Sigmoid colon (tissue), 7 donors: ENCODE results near the gene HABP4. TPM values are rescaled to one million over a fixed set of nuclear protein-coding genes. Genes with fewer than 3 reads are reported as not detected.

Experiments used
- DNase-seq: peaks from one replicate; pipeline ENCODE4 v3.0.0-alpha.2; 2019
- H3K27ac ChIP-seq, 4 donors: fragments of 200-600 bp; sonication (generic); one replicate each; pipeline ENCODE4 v1.5.1; 2016 to 2019; ENCODE audit warnings: mild to moderate bottlenecking in 1 of 4
- H3K27me3 ChIP-seq, 3 donors: fragments of 200-600 bp; sonication (generic); one replicate each; pipeline ENCODE4 v1.5.1; 2019; ENCODE audit warnings: mild to moderate bottlenecking in 1 of 3
- H3K36me3 ChIP-seq, 4 donors: fragments of 200-600 bp; sonication (generic); one replicate each; pipeline ENCODE4 v1.5.1; 2016 to 2019
- H3K4me1 ChIP-seq, 4 donors: fragments of 200-600 bp; sonication (generic); one replicate each; pipeline ENCODE4 v1.5.1; 2017 to 2019
- H3K4me3 ChIP-seq, 4 donors: fragments of 200-600 bp; sonication (generic); one replicate each; pipeline ENCODE4 v1.5.1; 2017 to 2019; ENCODE audit warnings: mild to moderate bottlenecking in 2 of 4, moderate library complexity in 1 of 4
- H3K9me3 ChIP-seq, 4 donors: fragments of 200-600 bp in 3 of 4; sonication (generic) in 3 of 4; one replicate each; pipeline versions ENCODE4 v1.5.1 to v1.6.1; 2013 to 2019
- EP300 ChIP-seq, 4 donors: sonication (generic); formaldehyde crosslinking; IDR thresholded peaks; one replicate each; pipeline ENCODE4 v1.6.1; 2017; ENCODE audit warnings: antibody characterized with exemption in 4 of 4
- POLR2A ChIP-seq, 2 donors: fragments of 450-650 bp; IDR thresholded peaks; one replicate each; pipeline ENCODE4 v1.6.1; 2016; ENCODE audit warnings: antibody characterized with exemption in 2 of 2, mild to moderate bottlenecking in 2 of 2, moderate library complexity in 2 of 2
- POLR2AphosphoS5 ChIP-seq, 4 donors: sonication (generic); formaldehyde crosslinking; IDR thresholded peaks; one replicate each; pipeline ENCODE4 v1.6.1; 2017; ENCODE audit warnings: antibody characterized with exemption in 4 of 4
- WGBS, 2 donors: extraction: QIAGEN DNeasy Blood & Tissue Kit; methylation state at CpG; one replicate each; pipeline ENCODE4 v1.1.7; 2013; 5-methylcytosine and 5-hydroxymethylcytosine counted together
- intact Hi-C: fragments of 100-400 bp; cut with DNase I; formaldehyde crosslinking; loops from one replicate; pipeline ENCODE4 v1.15.1; 2023
- polyA plus RNA-seq, 3 donors: library from polyadenylated mRNA; stranded (reverse); fragments of 200-250 nt; gene quantifications; one replicate each; pipeline ENCODE4 v1.2.3, GENCODE V29; 2013
- total RNA-seq, 4 donors: library from RNA; depleted of rRNA; stranded (reverse); fragments of >200 nt; gene quantifications; one replicate each; pipeline ENCODE4 v1.1.0, GENCODE V29; 2016
- TF ChIP-seq, protein P1 (sequence below), 4 experiments: fragments of 450-650 bp in 3 of 4; fragments of 200-600 bp in 1 of 4; IDR thresholded peaks; one replicate each; pipeline ENCODE4 v1.5.1; 2016 to 2019; ENCODE audit warnings: antibody characterized with exemption in 4 of 4, mild to moderate bottlenecking in 3 of 4, moderate library complexity in 2 of 4
- donor health status: healthy with polysubstance abuse.
- donor health status: Bipolar disorder and iron deficiency.
- donor health status: healthy.

HABP4 gene
- total and polyA plus RNA-seq, 7 donors: 2.5 to 23.5 (median 12.5) TPM

DNA sequence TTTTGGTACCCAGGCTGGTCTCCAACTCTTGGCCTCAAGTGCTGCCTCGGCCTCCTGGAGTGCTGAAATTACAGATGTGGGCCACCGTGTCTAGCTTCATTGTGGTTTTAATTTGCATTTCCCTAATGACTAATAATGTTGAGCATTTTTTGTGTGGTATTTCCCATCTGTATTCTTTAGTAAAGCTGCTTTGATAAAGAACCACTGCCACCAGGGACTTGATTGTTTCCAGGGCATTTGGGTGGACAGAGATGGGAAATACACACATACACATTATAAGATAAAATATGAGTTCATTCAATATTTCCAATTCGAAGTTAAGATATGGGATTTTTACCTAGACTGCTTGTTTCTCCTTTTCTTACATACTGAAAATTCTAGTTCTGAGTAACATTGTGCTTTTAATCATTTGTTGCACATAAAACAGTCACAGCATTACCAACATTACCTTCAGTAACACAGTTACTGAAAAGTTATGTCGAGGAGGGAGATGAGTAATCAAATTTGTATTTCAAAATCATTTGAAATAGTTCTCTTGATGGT is 28.9 kb downstream of the HABP4 start:
- peaks cover 0 to 26% (median 2%) of the 10 kb centered on the region in 4 donors for H3K36me3 ChIP-seq
- H3K27ac ChIP-seq: no peak overlapping the region
- no peak for DNase-seq
- intact Hi-C loops: no loop called here
- H3K4me3 ChIP-seq: no peak overlapping the region
- WGBS, 2 donors: 74 to 83% methylated on average over 4 of the region's 4 CpGs
- no peak for TF ChIP-seq EP300 (IDR thresholded peaks at IDR 0.05)
- TF ChIP-seq, protein P1, sequence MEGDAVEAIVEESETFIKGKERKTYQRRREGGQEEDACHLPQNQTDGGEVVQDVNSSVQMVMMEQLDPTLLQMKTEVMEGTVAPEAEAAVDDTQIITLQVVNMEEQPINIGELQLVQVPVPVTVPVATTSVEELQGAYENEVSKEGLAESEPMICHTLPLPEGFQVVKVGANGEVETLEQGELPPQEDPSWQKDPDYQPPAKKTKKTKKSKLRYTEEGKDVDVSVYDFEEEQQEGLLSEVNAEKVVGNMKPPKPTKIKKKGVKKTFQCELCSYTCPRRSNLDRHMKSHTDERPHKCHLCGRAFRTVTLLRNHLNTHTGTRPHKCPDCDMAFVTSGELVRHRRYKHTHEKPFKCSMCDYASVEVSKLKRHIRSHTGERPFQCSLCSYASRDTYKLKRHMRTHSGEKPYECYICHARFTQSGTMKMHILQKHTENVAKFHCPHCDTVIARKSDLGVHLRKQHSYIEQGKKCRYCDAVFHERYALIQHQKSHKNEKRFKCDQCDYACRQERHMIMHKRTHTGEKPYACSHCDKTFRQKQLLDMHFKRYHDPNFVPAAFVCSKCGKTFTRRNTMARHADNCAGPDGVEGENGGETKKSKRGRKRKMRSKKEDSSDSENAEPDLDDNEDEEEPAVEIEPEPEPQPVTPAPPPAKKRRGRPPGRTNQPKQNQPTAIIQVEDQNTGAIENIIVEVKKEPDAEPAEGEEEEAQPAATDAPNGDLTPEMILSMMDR (IDR thresholded peaks at IDR 0.05): no peak
- no peak for TF ChIP-seq POLR2A (IDR thresholded peaks at IDR 0.05)
- no peak for TF ChIP-seq POLR2AphosphoS5 (IDR thresholded peaks at IDR 0.05)
- no peaks in the 10 kb centered on the region for H3K27me3 ChIP-seq
- no peaks in the 10 kb centered on the region for H3K9me3 ChIP-seq
- peaks cover 0 to 7% (median 3%) of the 10 kb centered on the region in 4 donors for H3K4me1 ChIP-seq

DNA sequence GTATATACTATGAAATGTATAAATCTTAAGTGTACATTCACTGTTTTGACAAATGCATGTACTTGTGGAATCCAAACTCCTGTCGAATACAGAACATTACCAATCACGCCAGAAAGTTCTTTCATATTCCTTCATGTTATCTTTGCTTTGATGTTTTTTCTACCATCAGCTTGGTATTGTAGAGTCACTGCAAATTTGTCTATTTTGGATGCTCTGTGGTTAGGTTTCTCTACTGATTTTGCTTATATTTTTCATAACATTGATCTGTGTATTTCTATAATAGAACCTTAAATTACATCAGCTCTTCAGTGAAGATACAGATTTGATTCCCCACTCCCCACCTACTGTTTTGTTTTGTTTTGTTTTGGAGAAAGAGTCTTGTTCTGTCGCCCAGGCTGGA is 30.8 kb downstream of the HABP4 start:
- H3K4me3 ChIP-seq: no peak overlapping the region
- DNase-seq: no peak
- no peaks in the 10 kb centered on the region for H3K27me3 ChIP-seq
- intact Hi-C loops: no loop called here
- peaks cover 0 to 12% (median 10%) of the 10 kb centered on the region in 4 donors for H3K4me1 ChIP-seq
- H3K27ac ChIP-seq: no peak overlapping the region
- no peaks in the 10 kb centered on the region for H3K9me3 ChIP-seq
- WGBS, 2 donors: 97 to 99% methylated on average over 3 of the region's 3 CpGs
- peaks cover 0 to 21% (median 0%) of the 10 kb centered on the region in 4 donors for H3K36me3 ChIP-seq
- TF ChIP-seq EP300 (IDR thresholded peaks at IDR 0.05) (no peak), POLR2A (IDR thresholded peaks at IDR 0.05) (no peak), POLR2AphosphoS5 (IDR thresholded peaks at IDR 0.05) (no peak)
- TF ChIP-seq, protein P1 (IDR thresholded peaks at IDR 0.05): no peak

DNA sequence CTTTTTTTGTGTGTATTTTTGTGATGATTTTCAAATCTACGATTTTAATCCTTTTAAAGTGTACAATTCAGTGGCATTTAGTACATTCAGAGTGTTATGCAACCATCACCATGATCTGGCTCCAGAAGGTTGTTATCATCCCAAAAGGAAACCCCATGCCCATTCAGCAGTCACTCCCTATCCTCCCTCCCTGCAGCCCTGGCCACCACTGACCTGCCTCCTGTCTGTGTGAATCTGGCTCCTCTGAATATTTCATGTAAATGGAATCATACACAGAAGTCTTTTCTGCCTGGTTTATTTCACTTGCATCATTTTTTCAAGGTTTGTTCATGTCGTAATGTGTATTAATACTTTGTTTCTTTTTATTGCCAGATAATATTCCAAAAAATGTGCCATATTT is 32.5 kb downstream of the HABP4 start:
- 94 to 96% methylated on average over 2 of the region's 2 CpGs for WGBS, 2 donors
- Histone ChIP-seq H3K4me1 (peaks cover 0 to 29% (median 26%) of the 10 kb centered on the region in 4 donors), H3K36me3 (peaks cover 0 to 13% (median 0%) of the 10 kb centered on the region in 4 donors), H3K9me3 (no peaks in the 10 kb centered on the region), H3K27ac (peak overlapping the region in 1 of 4 donors; percentile 82), H3K27me3 (no peaks in the 10 kb centered on the region), H3K4me3 (no peak overlapping the region)
- intact Hi-C loops: no loop called here
- no peak for DNase-seq
- no peak for TF ChIP-seq EP300 (IDR thresholded peaks at IDR 0.05)
- TF ChIP-seq, protein P1 (IDR thresholded peaks at IDR 0.05): no peak
- TF ChIP-seq POLR2A (IDR thresholded peaks at IDR 0.05): no peak

DNA sequence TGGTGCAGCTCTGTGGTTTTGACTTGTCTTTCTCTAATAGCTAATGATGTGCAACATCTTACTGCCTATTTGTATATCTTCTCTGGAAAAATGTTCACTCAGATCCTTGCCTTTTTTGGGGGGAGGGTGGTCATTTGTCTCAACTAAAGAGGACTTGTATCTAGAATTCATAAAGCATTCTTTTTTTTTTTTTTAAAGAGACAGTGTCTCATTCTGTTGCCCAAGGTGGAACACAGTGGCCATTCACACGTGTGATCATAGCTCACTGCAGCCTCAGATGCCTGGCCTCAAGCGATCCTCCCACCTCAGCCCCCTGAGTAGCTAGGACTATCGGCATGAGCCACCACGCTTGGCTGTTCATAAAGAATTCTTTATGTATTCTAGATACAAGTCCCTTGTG is 33.2 kb downstream of the HABP4 start:
- H3K9me3 ChIP-seq: no peaks in the 10 kb centered on the region
- peaks cover 0 to 15% (median 1%) of the 10 kb centered on the region in 4 donors for H3K36me3 ChIP-seq
- H3K4me1 ChIP-seq: peaks cover 0 to 36% (median 26%) of the 10 kb centered on the region in 4 donors
- H3K27ac ChIP-seq: peak overlapping the region in 1 of 4 donors; percentile 82
- H3K4me3 ChIP-seq: no peak overlapping the region
- no peak for DNase-seq
- intact Hi-C loops: no loop called here
- H3K27me3 ChIP-seq: no peaks in the 10 kb centered on the region
- TF ChIP-seq POLR2A (IDR thresholded peaks at IDR 0.05): no peak
- no peak for TF ChIP-seq EP300 (IDR thresholded peaks at IDR 0.05)
- TF ChIP-seq POLR2AphosphoS5 (IDR thresholded peaks at IDR 0.05): no peak
- TF ChIP-seq, protein P1 (IDR thresholded peaks at IDR 0.05): no peak
- WGBS, 2 donors: 93% methylated on average over 4 of the region's 4 CpGs
